Brain microvascular endothelial cell (primary cell): ENCODE measurements around the gene CHAT.

Source experiments
- DNase-seq: peaks from one replicate; pipeline ENCODE4 v3.0.0-alpha.2; 2020
- H3K27ac ChIP-seq: fragments of 250-450 bp; sonication (Bioruptor Pico); 2 replicates; pipeline ENCODE4 v1.5.1; 2020; ENCODE audit warnings: mild to moderate bottlenecking, moderate library complexity
- H3K27me3 ChIP-seq: fragments of 250-450 bp; sonication (Bioruptor Pico); replicated peaks from 2 replicates; pipeline ENCODE4 v1.5.1; 2020; ENCODE audit warnings: mild to moderate bottlenecking
- H3K36me3 ChIP-seq: fragments of 250-450 bp; sonication (Bioruptor Pico); replicated peaks from 2 replicates; pipeline ENCODE4 v1.5.1; 2020; ENCODE audit warnings: mild to moderate bottlenecking
- H3K4me3 ChIP-seq: 2 replicates; pipeline ENCODE4 v1.5.1; 2011; ENCODE audit warnings: low read depth, mild to moderate bottlenecking, control low read depth, low read length, moderate library complexity
- in situ Hi-C: cut with HindIII; loops from 2 replicates; pipeline ENCODE4 v1.10.0; 2017; ENCODE audit warnings: low sequenced_read_pairs, low pct_ligation_motif_present
- TF ChIP-seq, protein P1 (sequence below): IDR thresholded peaks from 2 replicates; pipeline ENCODE4 v1.5.1; 2011; ENCODE audit warnings: low read depth, mild to moderate bottlenecking, moderate library complexity, low read length, control low read depth, inconsistent platforms; ENCODE audit errors: missing control alignments

CHAT gene

DNA sequence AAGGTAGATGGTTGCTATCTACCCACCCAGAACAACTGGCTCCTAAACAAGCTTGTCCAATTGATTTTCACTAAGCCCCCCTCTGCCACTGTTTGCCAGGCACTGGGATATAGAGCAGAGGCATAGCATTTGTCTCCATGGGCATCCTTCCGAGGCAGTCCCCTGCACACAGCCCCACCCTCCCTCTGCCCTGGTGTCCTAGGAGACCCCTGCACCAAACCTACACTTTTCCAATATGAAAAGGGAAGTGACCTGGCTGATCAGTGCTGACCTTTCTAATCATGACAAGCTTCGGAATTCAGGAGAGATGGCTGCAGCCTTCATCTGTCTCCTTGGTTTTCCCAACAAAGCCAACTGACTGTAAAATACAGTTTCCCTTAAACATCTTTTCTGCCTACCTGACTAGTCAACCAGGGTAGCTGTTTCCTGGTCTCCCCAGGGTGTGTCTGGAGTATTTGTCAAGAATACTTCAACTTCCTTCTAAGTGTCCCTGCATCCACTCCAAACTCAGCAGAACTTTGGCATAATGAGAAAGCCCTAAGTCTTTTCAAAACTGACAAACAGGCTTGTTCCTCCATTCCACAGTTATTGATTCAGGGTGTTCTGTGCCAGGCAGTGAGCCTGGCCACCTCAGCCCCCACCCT, 11.3 kb upstream of the CHAT start:
- Histone ChIP-seq H3K27ac (no peak overlapping the region), H3K27me3 (peaks cover 6% of the 10 kb centered on the region), H3K36me3 (no peaks in the 10 kb centered on the region), H3K4me3 (no peak overlapping the region)
- in situ Hi-C loops: no loop called here
- TF ChIP-seq, protein P1, sequence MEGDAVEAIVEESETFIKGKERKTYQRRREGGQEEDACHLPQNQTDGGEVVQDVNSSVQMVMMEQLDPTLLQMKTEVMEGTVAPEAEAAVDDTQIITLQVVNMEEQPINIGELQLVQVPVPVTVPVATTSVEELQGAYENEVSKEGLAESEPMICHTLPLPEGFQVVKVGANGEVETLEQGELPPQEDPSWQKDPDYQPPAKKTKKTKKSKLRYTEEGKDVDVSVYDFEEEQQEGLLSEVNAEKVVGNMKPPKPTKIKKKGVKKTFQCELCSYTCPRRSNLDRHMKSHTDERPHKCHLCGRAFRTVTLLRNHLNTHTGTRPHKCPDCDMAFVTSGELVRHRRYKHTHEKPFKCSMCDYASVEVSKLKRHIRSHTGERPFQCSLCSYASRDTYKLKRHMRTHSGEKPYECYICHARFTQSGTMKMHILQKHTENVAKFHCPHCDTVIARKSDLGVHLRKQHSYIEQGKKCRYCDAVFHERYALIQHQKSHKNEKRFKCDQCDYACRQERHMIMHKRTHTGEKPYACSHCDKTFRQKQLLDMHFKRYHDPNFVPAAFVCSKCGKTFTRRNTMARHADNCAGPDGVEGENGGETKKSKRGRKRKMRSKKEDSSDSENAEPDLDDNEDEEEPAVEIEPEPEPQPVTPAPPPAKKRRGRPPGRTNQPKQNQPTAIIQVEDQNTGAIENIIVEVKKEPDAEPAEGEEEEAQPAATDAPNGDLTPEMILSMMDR: no peak
- no peak for DNase-seq

DNA sequence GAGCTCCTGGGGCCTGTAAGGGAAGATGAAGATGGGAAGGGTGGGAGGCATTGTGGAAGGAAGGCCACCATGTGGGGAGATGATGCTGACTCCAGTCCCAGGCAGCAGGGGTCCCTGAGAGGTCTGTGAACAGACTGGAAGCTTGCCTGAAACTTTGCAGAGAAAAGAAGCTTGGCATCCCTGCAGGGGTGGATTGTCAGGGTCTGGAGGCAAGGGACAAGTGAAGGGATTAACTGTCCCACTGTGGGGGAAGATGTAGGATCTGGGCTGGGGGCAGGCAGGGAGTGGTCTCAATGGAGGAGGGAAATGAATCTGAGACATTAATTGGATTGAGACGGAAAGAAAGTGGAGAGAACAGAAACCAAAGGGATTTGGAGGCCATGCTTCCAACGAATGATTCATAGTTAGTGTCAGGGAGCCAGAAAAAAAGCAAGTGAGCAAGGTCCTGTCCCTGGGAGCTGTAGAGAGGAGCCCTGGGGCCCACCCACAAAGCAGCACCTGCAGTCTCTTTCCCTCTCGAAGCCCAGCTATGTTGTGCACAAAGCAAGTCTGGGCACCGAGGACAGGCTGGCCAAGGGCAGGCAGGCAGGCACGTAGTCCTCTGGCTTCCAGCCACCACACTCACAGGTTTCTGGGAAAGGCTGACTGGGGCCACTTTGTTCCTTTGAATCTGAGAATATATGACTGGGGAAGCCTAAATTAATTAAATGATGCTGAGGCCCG, 8.5 kb upstream of the CHAT start:
- Histone ChIP-seq H3K27me3 (peaks cover 31% of the 10 kb centered on the region), H3K4me3 (no peak overlapping the region), H3K27ac (no peak overlapping the region), H3K36me3 (no peaks in the 10 kb centered on the region)
- no peak for DNase-seq
- TF ChIP-seq, protein P1: no peak
- in situ Hi-C loops: no loop called here

DNA sequence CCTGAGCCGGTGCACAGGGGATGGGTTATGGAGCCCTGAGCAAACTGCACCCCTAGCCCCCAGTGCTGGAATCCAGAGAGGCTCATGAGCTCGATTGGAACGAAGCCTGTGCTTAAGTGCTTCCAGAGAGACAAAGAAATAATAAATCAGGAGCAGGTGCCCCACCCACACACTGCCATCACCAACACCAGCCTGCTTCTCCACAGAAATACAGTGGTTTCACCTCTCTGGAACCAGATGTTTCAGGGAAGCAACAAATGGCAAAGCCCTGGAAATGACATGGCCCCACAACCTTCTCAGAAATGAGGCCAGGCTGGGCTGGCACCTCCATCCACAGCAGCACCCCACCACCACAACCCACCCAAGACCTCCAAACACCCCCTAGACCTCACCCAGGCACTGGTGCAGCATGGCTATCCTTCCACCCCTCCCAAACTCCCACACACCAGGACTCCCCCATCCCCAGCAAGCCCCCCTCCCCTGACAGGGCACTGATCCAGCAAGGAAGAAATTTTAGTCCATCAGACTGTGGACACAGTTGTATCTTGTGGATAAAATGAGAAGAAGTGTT, 7.8 kb upstream of the CHAT start:
- H3K36me3 ChIP-seq: no peaks in the 10 kb centered on the region
- TF ChIP-seq, protein P1: no peak
- H3K4me3 ChIP-seq: no peak overlapping the region
- H3K27ac ChIP-seq: no peak overlapping the region
- peaks cover 38% of the 10 kb centered on the region for H3K27me3 ChIP-seq
- in situ Hi-C loops: no loop called here
- no peak for DNase-seq

DNA sequence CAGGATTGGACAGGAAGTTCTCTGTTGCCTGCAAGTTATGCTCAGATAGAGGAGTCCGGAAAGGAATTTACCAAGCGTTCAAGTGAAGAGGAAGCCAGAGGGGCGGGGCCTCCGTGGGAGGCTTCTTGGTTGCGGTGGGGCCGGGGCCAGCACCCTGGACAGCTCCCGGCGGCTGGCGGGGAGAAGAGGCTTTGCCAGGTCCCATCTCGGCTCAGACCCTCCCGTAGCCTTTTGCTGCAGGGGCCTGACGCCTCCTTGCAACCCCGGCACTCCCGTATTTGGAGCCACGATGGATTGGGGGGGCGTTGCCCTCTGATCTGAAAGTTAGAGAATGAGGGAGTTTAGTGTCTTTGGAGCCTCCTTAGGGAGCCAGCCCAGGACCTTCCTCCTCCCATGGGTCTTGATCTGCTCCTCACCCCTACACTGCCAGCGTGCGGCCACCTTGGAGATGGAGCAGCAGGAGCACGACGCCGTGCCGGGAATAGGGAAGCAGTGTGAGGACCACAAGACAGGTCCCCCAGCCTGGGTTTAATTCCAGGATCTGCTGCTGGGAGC, 6.8 kb upstream of the CHAT start:
- peak; percentile 71 for DNase-seq
- TF ChIP-seq, protein P1: no peak
- peaks cover 48% of the 10 kb centered on the region for H3K27me3 ChIP-seq
- in situ Hi-C loops: no loop called here
- H3K4me3 ChIP-seq: no peak overlapping the region
- no peaks in the 10 kb centered on the region for H3K36me3 ChIP-seq
- no peak overlapping the region for H3K27ac ChIP-seq

DNA sequence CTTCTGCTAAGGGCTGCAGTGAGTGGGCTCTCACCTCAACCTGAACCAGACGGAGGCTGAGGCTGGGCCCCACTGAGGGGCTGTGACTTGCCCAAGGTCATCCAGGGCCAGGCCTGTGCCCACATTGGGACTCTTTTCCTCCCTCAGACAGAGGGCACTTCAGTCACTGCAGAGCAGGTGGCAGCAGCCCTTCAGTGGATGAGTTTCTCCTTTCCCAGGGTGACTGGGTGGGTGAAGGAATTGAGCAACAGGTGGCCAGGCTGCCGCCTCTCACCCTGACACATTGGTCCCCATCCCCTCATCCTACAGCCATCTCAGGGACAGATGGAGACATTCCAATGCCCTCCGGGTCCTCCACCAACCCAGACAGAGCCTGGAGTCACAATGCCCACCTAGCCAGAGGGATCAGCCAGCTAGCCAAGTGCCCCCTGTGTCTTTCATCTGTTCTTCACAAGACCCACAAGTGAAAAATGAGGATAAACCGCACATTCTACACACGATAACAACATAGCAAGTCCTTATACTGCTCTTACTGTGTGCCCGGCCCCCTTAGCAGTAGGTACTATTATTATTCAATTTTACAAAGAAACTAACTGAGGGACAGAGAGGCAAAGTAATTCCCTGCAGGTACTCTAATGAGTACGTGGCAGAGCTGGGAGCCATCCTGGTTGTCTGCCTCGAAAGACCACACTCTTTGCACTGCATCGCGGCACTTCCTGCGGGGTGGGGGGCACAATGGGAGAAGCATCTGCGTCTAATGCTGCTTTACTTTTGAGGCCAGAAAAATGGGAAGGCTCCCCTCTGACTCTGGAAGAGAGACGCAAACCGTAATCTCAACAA, 5.5 kb upstream of the CHAT start:
- Histone ChIP-seq H3K4me3 (no peak overlapping the region), H3K27me3 (peaks cover 59% of the 10 kb centered on the region), H3K27ac (no peak overlapping the region), H3K36me3 (no peaks in the 10 kb centered on the region)
- in situ Hi-C loops: no loop called here
- no peak for DNase-seq
- TF ChIP-seq, protein P1: no peak
